HCT116 (cell line): ENCODE data around the gene GPR176. TPM values are rescaled to one million over a fixed set of nuclear protein-coding genes. Genes with fewer than 3 reads are reported as not detected.

Experiments
- ATAC-seq: fragments of 200-7000 bp; cut with Tn5 transposase; 2 replicates; pipeline ENCODE4 v1.9.1; 2020; ENCODE audit warnings: mild to moderate bottlenecking, moderate library complexity
- BruUV-seq: library from RNA; stranded (reverse); fragments of 400-500 nt; replicated peaks from 2 replicates; lab custom pipeline; 2021; lab: Mats Ljungman, UMichigan
- CTCF ChIA-PET: fragments of 300-600 bp; sonication (Branson Sonifier 250); formaldehyde crosslinking; loops from one replicate; lab custom pipeline; 2021; ENCODE audit warnings: antibody characterized with exemption; lab: Charles Lee
- POLR2A ChIA-PET: fragments of 300-600, 350-600 bp; sonication (Branson Sonifier 250); formaldehyde crosslinking; loops from one replicate; lab custom pipeline; 2021; ENCODE audit warnings: antibody characterized with exemption; lab: Charles Lee
- RAD21 ChIA-PET, 2 experiments: fragments of 300-600 bp; sonication (Branson Sonifier 250); formaldehyde crosslinking; loops; one replicate each; lab custom pipeline; 2023; ENCODE audit warnings: low total read pairs in 2 of 2; ENCODE audit not compliant: uncharacterized antibody in 2 of 2, unreplicated experiment in 2 of 2, low non-redundant PET in 1 of 2; lab: Charles Lee
- DNase-seq: peaks from one replicate; pipeline ENCODE4 v3.0.0-alpha.2; 2010; ENCODE audit warnings: low read depth, low spot score
- H2AFZ ChIP-seq: fragments of 200-600 bp; shearing (Covaris generic), sonication (generic); 2 replicates; pipeline ENCODE4 v1.6.1; 2017; ENCODE audit warnings: low read depth, mixed run types, mixed read lengths, antibody characterized with exemption, low read length; ENCODE audit not compliant: poor library complexity, severe bottlenecking
- H3K27ac ChIP-seq: 2 replicates; pipeline ENCODE4 v1.5.1; 2012; ENCODE audit warnings: low read depth, low read length
- H3K27me3 ChIP-seq: fragments of 200-600 bp; sonication (generic); 2 replicates; pipeline ENCODE4 v1.6.1; 2016; ENCODE audit warnings: mixed run types, low read length, mixed read lengths; ENCODE audit not compliant: insufficient read depth
- H3K36me3 ChIP-seq, 2 experiments: fragments of 200-500 bp in 1 of 2; fragments of 200-600 bp in 1 of 2; sonication (Bioruptor generic) in 1 of 2; sonication (generic) in 1 of 2; 2 replicates each; pipeline versions ENCODE4 v1.5.1 to v1.6.1; 2014 to 2016; ENCODE audit warnings: low read length in 2 of 2, inconsistent platforms in 1 of 2, mixed read lengths in 1 of 2, mixed run types in 1 of 2; ENCODE audit not compliant: insufficient read depth in 2 of 2, control insufficient read depth in 1 of 2
- H3K4me1 ChIP-seq, 2 experiments: fragments of 200-600 bp in 1 of 2; sonication (generic) in 1 of 2; 2 replicates each; pipeline versions ENCODE4 v1.5.1 to v1.6.1; 2012 to 2017; ENCODE audit warnings: low read length in 2 of 2, inconsistent platforms in 1 of 2, mild to moderate bottlenecking in 1 of 2, mixed read lengths in 1 of 2, mixed run types in 1 of 2, moderate library complexity in 1 of 2; ENCODE audit not compliant: insufficient read depth in 2 of 2, control insufficient read depth in 1 of 2
- H3K4me2 ChIP-seq: fragments of 200-600 bp; sonication (generic); 2 replicates; pipeline ENCODE4 v1.6.1; 2017; ENCODE audit warnings: mixed run types, low read length, mixed read lengths
- H3K4me3 ChIP-seq, 2 experiments: fragments of 200-600 bp in 1 of 2; sonication (generic) in 1 of 2; replicated peaks in 1 of 2; 2 replicates each; pipeline ENCODE4 v1.5.1; 2011 to 2016; ENCODE audit warnings: low read length in 2 of 2, control low read depth in 1 of 2, low read depth in 1 of 2, mild to moderate bottlenecking in 1 of 2, mixed read lengths in 1 of 2, mixed run types in 1 of 2
- H3K79me2 ChIP-seq: fragments of 200-600 bp; sonication (generic); 2 replicates; pipeline ENCODE4 v1.6.1; 2017; ENCODE audit warnings: mild to moderate bottlenecking, mixed run types, low read length, moderate library complexity, mixed read lengths; ENCODE audit not compliant: insufficient read depth
- H3K9ac ChIP-seq: fragments of 200-600 bp; sonication (generic); 2 replicates; pipeline ENCODE4 v1.6.1; 2016; ENCODE audit warnings: low read length, mixed read lengths
- H3K9me2 ChIP-seq: fragments of 200-600 bp; sonication (generic), shearing (Covaris generic); 2 replicates; pipeline ENCODE4 v1.6.1; 2017; ENCODE audit warnings: mixed run types, mild to moderate bottlenecking, moderate library complexity; ENCODE audit not compliant: insufficient read depth
- H3K9me3 ChIP-seq, 2 experiments: fragments of 200-500 bp in 1 of 2; fragments of 200-600 bp in 1 of 2; sonication (Bioruptor generic) in 1 of 2; sonication (generic) in 1 of 2; 2 replicates each; pipeline ENCODE4 v1.6.1; 2014 to 2017; ENCODE audit warnings: low read length in 2 of 2, mixed read lengths in 2 of 2, inconsistent platforms in 1 of 2, low read depth in 1 of 2, mild to moderate bottlenecking in 1 of 2, mixed run types in 1 of 2, moderate library complexity in 1 of 2; ENCODE audit not compliant: control insufficient read depth in 1 of 2, insufficient read depth in 1 of 2
- H4K20me1 ChIP-seq: fragments of 200-600 bp; sonication (generic), shearing (Covaris generic); 2 replicates; pipeline ENCODE4 v1.6.1; 2017; ENCODE audit warnings: mixed run types, mild to moderate bottlenecking, moderate library complexity; ENCODE audit not compliant: insufficient read depth
- CBX3 ChIP-seq: IDR thresholded peaks from 2 replicates; pipeline ENCODE4 v1.6.1; 2012; ENCODE audit warnings: low read depth
- CEBPB ChIP-seq: IDR thresholded peaks from 2 replicates; pipeline ENCODE4 v1.6.1; 2012; ENCODE audit warnings: low read depth
- EGR1 ChIP-seq: IDR thresholded peaks from 2 replicates; pipeline ENCODE4 v1.6.1; 2012; ENCODE audit warnings: low read depth
- EZH2 ChIP-seq: fragments of 200-600 bp; sonication (generic); IDR thresholded peaks from 2 replicates; pipeline ENCODE4 v1.6.1; 2017; ENCODE audit warnings: antibody characterized with exemption, mixed run types
- EZH2phosphoT487 ChIP-seq: fragments of 200-600 bp; IDR thresholded peaks from 2 replicates; pipeline ENCODE4 v1.6.1; 2018; ENCODE audit warnings: antibody characterized with exemption, borderline replicate concordance
- JUND ChIP-seq: IDR thresholded peaks from 2 replicates; pipeline ENCODE4 v1.6.1; 2012
- MAX ChIP-seq: IDR thresholded peaks from 2 replicates; pipeline ENCODE4 v1.6.1; 2012
- POLR2AphosphoS5 ChIP-seq: IDR thresholded peaks from 2 replicates; pipeline ENCODE4 v1.6.1; 2011; ENCODE audit warnings: mild to moderate bottlenecking, low read depth, low read length, moderate library complexity
- RAD21 ChIP-seq: IDR thresholded peaks from 2 replicates; pipeline ENCODE4 v1.6.1; 2012; ENCODE audit warnings: low read depth, mild to moderate bottlenecking
- REST ChIP-seq: IDR thresholded peaks from 2 replicates; pipeline ENCODE4 v1.6.1; 2012; ENCODE audit warnings: low read depth
- SIN3A ChIP-seq: IDR thresholded peaks from 2 replicates; pipeline ENCODE4 v1.6.1; 2012; ENCODE audit warnings: low read depth
- SP1 ChIP-seq: IDR thresholded peaks from 2 replicates; pipeline ENCODE4 v1.6.1; 2012; ENCODE audit warnings: low read depth
- SRF ChIP-seq: IDR thresholded peaks from 2 replicates; pipeline ENCODE4 v1.6.1; 2012; ENCODE audit warnings: low read depth
- TCF7L2 ChIP-seq: IDR thresholded peaks from 2 replicates; pipeline ENCODE4 v1.7.0; 2011; ENCODE audit warnings: borderline replicate concordance, inconsistent platforms; ENCODE audit not compliant: insufficient read depth, insufficient read length; ENCODE audit errors: extremely low read depth
- YY1 ChIP-seq: IDR thresholded peaks from 2 replicates; pipeline ENCODE4 v1.6.1; 2011; ENCODE audit warnings: low read length, low read depth, moderate library complexity, mild to moderate bottlenecking; ENCODE audit not compliant: insufficient replicate concordance; ENCODE audit errors: extremely low read depth
- ZFX ChIP-seq: fragments of 450-650 bp; IDR thresholded peaks from 2 replicates; pipeline ENCODE4 v1.6.1; 2017
- ZNF274 ChIP-seq: fragments of 200-500 bp; sonication (Bioruptor generic); IDR thresholded peaks from 2 replicates; pipeline ENCODE4 v1.6.1; 2014; ENCODE audit warnings: mild to moderate bottlenecking, low read depth, low read length, inconsistent platforms
- intact Hi-C: fragments of 100-400 bp; cut with micrococcal nuclease; formaldehyde crosslinking; loops from 2 replicates; pipeline ENCODE4 v1.10.0; 2022
- total RNA-seq: library from RNA; stranded (reverse); gene quantifications from one replicate; pipeline ENCODE4 v1.2.1, GENCODE V29; 2021; ENCODE audit not compliant: unreplicated experiment

The GPR176 gene
- total RNA-seq, 1 experiment from 2014 or later = 1.7 TPM

GRCh38 chr15:39820050-39820602 lies 99.9 kb downstream of the GPR176 start (continued):
- TF ChIP-seq REST (no peak), EZH2 (no peak), SRF (no peak), ZFX (no peak), EZH2phosphoT487 (no peak), JUND (no peak), POLR2AphosphoS5 (no peak)

- Histone ChIP-seq H3K4me2 (no peak overlapping the region), H3K27me3 (no peaks in the 10 kb centered on the region), H3K4me1 (no peaks in the 10 kb centered on the region), H3K36me3 (no peaks in the 10 kb centered on the region), H3K4me3 (no peak overlapping the region), H3K9me2 (no peaks in the 10 kb centered on the region; the same call in 1 of the 2 replicates), H3K9ac (no peak overlapping the region), H2AFZ (no peak overlapping the region), H4K20me1 (no peaks in the 10 kb centered on the region), H3K79me2 (no peaks in the 10 kb centered on the region), H3K9me3 (no peaks in the 10 kb centered on the region; a peak in 1 of 4 replicates), H3K27ac (no peak overlapping the region)
- ChIA-PET POLR2A (no interaction called here), CTCF (no interaction called here), RAD21 (no interaction called here)
- TF ChIP-seq EZH2phosphoT487 (no peak), RAD21 (no peak), MAX (no peak), SP1 (no peak), CEBPB (no peak), ZNF274 (no peak), YY1 (no peak), TCF7L2 (no peak), SIN3A (no peak), EGR1 (no peak), CBX3 (no peak)
- DNase-seq (no peak), ATAC-seq (no peak)
- intact Hi-C loops = no loop called here
- no TSS peak for BruUV-seq
Observed at GRCh38 chr15:39819533-39819932, 100.5 kb downstream of the GPR176 start.
